GM18861 (cell line): ENCODE data around the gene SCAMP4.
"Not testable (repeated sequence)": the region's sequence is repeated elsewhere in the genome, so short reads cannot be mapped to it uniquely, and the experiment has no call there.

Experiments used
- ATAC-seq: cut with Tn5 transposase; IDR thresholded peaks from one replicate; pipeline ENCODE4 v1.9.1; 2021; ENCODE audit not compliant: unreplicated experiment

Gene SCAMP4

DNA sequence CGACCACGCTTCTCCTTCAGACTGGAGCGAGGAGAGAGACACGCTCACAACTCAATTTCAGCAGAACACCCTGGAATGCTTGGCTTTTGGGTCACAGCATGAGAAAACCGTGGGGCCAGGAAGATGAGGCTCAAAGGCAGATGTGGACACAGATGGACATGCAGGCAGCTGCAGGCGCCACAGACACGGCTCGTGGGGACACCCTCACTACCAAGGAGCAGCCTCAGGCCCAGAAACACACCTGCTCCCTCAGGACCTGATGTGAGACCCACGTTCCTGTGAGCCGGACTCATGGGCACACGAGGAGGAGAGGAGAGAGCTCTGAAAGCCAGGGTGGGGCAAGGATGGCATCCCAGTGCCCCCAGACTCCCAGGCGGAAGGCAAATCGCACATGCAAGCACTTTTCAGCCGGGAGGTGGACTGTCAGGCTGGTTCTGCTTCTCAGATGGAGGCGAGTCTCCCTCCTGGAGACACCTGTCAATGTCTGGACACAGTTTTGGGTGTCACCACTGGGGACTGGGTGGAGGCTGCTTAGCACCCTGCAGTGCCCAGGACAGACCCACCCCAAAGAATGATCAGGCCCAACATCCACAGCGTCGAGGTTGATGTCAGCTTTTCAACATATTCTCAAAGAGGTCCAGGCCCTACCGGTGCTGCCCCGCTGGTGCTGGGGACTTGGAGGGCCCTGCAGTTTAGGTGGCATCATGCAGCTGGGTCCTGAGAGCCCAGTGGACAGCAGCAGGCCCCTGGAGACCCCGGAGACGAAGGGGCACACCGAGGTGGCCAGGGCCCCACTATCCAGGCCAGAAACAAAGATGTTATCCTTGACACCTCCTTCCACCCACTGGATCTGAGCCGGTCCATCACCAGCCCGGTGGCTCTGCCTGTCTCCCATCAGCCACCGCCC, 22.2 kb upstream of the SCAMP4 start:
- no peak for ATAC-seq

DNA sequence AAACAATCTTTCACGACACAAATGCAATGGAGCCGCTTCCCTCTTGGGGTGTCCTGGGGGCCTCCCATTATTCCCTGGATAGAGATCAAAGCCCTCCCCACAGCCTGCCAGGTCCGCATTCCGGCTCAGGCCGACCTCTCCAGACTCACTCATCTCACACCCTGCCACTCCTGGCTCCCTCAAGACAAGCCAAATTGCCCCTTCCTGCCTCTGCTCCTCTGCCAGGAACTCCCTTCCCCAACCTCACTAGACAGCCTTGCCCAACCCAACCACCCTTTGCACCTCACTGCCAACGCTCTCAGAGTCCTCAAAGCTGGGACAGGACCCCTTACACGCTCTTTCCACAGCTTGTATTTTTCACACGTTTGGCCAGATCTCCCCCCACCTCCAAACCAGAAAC, 21.4 kb upstream of the SCAMP4 start:
- ATAC-seq, result no peak

DNA sequence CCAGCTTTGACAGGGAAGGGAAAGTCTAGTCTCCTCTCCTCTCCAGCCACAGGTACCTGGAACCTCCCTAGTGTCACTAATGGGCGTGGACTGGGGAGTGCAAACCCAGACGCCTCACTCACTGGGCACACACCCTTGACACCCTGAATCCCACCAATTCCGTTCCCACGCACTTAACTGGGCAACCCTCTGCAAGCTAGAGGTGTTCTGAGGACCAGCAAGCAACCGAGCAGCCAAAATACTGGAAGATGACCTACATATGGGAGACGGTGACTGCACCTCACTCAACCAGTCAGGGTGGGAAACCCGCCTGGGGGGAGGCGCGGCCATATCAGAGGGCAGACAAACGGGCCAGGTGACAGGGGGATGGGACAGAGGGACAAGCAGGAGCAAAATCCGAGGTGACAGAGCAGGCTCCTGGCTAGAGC, 20.9 kb upstream of the SCAMP4 start:
- ATAC-seq, result no peak

DNA sequence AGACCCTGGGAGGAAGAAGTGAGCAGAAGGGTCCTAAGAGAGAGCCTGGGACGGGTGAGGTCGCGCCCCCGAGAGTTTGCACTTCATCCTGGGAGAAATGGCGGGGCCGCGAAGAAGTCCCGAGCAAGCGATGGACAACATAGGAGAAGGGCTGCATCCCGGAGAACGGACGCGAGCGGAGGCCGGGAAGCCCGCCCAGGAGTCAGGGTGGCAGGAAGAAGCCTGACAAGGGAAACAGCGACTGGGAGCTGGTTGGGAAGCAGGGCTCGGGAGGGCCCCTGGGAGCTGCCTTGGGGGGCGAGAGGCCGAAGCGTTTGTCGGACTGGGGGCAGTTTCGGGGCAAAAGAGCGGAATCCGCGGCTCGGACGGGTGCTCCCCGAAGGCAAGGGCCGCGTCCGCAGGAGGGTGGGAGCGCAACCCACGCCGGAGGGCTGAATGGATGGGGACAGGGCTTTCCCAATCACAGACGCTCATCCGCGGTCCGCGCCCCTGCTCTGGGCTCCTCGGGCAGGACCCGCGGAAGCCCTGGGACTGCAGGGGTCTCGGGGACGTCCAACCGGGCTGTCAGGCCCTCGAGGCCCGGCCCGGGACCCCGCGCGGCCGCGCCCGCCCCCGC, 20.4 kb upstream of the SCAMP4 start:
- ATAC-seq, result no peak

DNA sequence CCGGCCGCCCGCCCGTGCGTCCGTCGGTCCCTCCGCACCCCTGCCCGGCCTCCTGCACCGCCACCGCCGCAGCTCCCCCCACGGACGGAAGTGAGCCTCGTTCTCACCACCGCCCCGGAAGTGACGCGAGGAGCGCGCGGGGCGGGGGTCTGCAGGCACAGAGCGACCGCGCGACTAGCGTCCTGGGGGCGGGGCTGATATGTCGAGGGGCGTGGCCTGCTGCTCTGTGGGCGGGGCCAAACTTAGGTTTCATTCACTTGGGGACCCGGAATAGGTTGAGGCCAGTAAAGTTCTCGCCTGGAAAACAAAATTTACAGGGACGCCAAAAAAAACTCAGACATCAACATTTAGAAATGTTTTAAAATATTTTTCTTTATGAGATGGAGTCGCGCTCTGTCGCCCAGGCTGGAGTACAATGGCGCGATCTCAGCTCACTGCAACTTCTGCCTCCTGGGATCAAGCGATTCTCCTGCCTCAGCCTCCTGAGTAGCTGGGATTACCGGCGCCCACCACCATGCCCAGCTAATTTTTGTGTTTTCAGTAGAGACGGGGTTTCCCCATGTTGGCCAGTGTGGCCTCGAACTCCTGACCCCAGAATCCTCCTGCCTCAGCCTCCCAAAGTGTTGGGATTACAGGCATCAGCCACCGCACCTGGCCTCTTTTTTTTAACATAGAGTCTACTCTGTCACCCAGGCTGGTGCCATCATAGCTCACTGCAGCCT, 19.6 kb upstream of the SCAMP4 start, which contains the start of gene ABHD17A:
Gene ABHD17A, minus strand, starts transcription at position 99 of the 722 bp plus-strand sequence. CDS start 3,930 bp downstream, outside the sequence.
- ATAC-seq, result not testable (repeated sequence)

DNA sequence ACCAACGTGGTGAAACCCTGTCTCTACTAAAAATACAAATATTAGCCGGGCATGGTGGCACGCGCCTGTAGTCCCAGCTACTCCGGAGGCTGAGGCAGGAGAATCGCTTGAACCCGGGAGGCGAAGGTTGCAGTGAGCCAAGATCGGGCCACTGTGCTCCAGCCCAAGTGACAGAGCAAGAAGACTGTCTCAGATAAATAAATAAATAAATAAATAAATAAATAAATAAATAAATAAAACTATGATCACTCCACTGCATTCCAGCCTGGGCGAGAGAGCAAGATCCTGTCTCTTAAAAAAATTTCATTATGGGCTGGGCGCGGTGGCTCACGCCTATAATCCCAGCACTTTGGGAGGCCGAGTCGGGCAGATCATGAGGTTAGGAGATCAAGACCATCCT, 18.8 kb upstream of the SCAMP4 start:
- ATAC-seq, result not testable (repeated sequence)

DNA sequence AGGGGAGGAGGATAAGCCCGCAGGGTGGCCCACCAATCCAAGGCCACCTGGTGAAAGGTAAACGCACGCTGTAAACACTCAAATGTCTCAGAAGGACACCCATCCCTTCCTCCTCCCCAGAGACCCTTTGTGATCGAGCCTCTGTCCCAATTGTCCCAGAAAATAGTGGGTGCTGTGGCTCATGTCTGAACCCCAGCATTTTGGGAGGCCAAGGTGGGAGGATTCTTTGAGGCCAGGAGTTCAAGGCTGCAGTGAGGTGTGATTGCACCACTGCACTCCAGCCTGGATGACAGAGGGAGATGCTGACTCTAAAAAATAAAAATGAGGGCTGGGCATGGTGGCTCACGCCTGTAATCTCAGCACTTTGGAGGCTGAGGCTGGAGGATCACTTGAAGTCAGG, 16.8 kb upstream of the SCAMP4 start:
- no peak for ATAC-seq

DNA sequence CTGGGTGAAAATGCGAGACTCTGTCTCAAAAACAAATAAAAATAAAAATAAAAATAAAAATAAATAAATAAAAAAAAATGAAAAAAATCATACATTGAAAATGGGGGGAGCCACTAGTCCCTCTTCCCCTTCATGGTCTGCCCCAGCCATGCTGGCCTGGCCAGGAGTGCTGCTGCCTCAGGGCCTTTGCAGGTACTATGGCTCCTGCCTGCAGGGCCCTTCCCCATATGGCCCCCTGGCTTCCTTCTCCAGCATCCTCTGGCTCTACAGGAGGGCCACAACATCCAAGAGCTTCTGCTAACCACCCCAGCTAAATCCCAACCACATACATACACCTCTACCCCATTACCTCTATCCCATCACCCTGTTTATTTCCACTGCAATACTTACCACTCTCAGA, 15.3 kb upstream of the SCAMP4 start:
- ATAC-seq, result no peak

DNA sequence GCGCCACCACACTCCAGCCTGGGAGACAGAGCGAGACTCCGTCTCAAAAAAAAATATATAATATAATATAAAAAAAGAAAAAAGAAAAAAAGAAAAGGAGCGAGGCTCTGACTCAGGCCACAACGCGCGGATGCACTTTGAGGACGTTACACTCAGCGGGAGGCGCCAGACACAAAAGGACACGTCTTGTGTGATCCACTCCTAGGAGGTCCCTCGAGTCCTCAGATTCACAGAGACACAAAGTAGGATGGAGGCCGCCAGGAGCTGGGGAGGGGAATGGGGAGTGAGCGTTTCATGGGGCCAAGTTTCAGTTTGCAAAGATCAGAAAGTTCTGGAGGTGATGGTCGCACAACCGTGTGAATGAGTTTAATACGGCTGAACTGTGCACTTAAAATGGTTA, 11.4 kb upstream of the SCAMP4 start:
- no peak for ATAC-seq

DNA sequence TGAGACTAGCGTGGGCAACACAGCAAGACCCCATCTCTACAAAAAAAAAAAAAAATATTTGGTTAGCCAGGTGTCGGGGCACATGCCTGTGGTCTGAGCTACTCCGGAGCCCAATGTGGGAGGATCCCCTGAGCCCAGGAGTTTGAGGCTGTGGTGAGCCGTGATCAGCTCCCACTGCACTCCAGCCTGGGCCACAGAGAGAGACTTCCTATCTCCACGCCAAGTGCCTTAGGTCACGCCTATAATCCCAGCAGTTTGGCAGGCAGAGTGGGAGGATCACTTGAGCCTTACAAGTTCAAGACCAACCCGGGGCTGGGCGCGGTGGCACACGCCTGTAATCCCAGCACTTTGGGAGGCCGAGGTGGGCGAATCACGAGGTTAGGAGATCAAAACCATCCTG, 8.7 kb upstream of the SCAMP4 start:
- no peak for ATAC-seq

DNA sequence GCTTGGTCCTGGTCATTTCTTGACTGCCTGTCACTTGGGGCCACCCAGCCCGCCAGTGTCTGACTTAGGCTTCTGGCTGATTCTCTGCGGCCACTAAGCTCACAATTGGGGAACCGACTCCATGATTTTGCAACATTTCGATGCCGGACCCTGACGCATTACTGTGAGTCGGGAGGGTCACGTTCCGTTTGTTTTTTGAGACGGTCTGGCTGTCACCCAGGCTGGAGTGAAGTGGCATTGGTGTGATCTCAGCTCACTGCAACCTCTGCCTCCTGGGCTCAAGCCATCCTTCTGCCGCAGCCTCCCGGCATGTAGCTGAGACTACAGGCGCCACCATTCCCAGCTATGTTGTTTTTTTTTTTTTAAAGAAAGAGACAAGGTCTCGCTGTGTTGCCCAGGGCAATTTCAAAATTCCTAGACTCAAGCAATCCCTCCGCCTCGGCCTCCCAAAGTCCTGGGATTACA, 3.2 kb upstream of the SCAMP4 start:
- no peak for ATAC-seq

DNA sequence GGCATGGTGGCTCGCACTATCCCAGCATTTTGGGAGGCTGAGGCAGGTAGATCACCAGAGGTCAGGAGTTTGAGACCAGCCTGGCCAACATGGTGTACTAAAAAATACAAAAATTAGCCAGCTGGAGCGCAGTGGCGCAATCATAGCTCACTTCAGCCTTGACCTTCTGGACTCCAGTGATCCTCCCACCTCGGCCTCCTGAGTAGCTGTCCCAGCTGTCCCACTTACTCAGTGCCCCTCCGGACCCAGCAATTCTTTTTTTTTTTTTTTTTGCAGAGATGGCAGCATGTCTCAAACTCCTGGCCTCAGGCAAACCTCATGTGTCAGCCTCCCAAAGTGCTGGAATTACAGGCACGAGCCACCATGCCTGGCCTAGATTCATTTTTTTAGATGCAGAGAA, 2.3 kb upstream of the SCAMP4 start:
- ATAC-seq, result no peak

DNA sequence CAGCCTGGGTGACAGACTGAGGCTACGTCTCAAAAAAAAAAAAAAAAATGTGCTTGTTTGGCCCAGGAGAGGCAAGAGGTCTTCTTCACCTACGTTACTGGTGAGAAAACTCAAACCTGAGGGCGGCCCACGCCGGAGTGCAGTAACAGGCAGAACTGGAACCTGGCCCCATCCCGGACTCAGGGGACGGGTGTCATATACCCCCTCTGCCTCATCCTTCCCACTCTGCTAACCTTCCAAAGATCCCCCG, 414 bp upstream of the SCAMP4 start:
- ATAC-seq, result no peak

DNA sequence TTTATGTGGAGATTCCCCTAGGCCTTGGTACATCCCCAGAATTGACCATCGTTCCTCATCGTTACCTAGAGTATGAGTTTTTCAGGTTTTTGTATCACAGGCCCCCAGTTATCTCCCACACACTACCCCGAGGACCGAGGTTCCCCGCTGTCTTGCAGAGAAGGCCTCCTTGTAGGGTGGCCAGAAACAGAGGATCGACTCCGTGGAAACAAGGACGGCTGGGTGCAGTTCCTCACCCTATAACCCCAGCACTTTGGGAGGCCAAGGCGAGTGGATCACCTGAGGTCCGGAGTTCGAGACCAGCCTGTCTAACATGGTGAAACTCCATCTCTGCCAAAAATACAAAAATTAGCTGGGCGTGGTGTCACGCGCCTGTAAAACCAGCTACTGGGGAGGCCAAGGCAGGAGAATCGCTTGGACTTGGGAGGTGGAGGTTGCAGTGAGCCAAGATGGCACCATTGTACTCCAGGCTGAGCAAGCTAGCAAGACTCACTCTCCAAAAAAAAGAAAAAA, 720 bp downstream of the SCAMP4 start:
- no peak for ATAC-seq

DNA sequence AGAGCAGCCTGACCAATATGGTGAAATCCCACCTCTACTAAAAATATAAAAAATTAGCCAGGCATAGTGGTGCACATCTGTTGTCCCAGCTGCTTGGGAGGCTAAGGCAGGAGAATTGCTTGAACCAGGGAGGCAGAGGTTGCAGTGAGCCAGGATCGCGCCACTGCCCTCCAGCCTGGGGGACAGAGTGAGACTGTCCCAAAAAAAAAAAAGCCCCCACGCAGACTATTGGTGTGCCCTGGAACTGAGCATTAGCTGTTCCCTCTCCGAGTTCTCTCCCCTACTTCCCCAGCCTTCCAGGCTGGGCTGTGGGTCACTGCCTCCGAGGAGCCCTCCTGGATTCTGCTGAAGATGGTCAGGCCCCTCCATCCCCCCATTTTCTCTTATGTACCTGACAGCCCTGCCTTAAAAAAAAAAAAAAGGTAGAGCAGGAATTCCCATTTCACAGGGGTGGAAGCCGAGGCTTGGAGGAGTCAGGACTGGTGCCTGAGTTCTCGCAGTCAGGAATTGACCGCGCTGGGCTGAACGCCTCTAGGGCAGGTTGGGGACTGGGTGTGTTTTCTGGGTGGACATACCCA, 1.9 kb downstream of the SCAMP4 start:
- ATAC-seq, result no peak

DNA sequence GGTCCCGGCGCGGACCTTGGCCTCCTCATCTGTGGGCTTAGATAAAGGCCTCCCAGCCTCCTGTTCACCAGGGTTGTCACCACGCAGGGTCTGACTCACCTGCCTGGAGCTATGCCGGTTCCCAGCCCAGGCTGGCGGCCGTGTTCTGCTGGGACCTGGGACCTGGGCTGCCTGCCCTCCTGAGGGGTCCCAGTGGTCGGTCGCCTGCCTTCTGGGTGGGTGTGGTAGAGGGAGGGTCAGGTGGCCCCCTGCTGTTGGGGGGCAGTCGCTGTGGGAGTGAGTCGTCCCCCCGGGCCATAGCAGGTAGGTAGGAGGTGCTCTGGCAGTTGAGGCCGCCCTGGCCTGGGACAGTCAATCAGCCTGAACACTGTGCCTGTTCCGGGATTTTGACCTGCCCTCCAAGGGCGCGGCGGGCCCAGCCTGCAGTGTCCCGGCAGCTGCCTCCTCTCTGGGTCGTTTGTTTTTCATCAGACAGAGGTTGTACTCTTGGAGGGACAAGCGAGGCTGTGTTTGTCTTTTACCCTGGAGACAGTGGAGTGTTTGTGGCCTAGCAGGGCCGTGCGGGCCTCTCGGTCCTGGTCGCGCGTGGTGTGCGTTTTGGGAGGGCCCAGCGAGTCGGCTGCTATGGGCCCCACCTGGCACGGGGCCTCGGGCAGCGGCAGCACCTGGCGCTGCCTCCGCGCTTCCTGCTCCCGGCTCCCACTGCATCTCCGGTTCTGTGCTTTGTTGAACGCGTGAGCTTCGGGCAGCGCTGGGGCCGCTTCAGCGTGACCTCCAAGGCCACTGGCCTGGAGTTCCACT, 2.6 kb downstream of the SCAMP4 start:
- ATAC-seq, result no peak

DNA sequence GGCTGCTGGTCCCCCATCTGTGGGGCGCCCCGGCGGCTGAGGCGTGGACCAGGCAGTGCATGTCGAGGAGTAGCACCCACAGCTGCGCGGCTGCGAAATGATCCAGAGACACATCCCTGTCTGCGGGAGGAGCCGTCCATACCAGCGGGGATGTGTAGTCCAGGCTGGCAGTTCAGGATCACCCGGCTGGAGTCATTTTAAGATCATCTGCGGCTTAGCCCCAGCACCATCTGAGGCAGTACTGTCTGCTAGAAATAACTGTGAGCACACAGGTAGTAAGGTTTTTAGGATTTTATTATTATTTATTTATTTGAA, 3.1 kb downstream of the SCAMP4 start:
- ATAC-seq, result no peak

DNA sequence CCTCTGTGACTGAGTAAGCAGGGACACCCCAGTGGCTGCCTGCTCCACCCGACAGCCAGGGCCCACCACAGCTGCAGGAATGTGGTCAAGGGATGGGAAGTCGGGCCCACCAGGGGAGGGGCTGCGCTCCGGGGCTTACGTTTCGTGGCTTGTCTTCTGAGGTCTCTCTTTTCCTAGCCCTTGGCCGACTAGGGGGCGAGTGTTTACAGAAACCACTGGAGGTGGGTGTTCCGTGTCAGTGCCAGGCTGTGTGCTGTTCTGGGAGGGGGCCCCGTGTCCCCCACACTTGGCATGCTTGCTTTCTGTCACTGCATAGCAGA, 4.5 kb downstream of the SCAMP4 start:
- no peak for ATAC-seq

DNA sequence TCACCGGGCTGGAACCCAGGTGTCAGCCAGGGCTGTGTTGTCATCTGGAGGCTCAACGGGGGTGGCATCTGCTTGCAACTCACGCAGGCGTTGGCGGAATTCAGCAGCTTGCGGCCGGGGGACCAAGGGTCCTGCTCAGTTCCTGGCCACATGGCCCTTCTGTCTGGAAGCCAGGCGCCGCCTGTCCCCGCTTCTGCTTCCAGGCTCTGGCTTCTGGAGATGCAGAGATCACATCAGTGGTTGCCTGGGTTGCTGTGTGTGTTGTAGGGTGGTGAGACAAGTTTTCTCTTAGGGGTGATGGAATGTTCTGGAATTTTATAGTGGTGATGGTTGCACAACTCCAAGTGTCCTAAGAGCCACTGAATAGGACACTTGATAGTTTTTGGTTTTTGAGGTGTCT, 5.0 kb downstream of the SCAMP4 start:
- no peak for ATAC-seq

DNA sequence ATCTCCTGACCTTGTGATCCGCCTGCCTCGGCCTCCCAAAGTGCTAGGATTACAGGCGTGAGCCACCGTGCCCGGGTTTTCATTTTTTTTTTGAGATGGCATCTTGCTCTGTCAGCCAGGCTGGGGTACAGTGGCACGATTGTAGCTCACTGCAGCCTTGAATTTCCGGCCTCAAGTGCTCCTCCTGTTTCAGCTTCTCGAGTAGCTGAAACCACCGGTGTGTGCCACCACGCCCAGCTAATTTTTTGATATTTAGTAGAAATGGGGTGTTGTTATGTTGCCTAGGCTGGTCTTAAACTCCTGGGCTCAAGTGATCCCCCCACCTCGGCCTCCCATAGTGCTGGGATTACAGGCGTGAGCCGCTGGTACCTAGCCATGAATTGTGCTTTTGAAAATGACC, 5.9 kb downstream of the SCAMP4 start:
- ATAC-seq, result no peak

DNA sequence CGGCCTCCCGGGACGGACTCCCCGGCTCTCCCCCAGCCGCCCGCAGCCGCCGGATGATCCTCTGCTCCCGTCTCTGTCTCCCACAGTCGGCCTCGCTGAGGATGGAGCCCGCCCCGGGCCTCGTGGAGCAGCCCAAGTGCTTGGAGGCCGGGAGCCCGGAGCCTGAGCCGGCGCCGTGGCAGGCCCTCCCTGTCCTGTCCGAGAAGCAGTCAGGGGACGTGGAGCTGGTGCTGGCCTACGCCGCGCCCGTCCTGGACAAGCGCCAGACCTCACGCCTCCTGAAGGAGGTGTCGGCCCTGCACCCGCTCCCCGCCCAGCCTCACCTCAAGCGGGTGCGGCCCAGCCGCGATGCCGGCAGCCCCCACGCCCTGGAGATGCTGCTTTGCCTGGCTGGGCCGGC, 6.8 kb downstream of the SCAMP4 start:
- ATAC-seq, result no peak
